Osteoblast (primary cell): ENCODE data around the gene MAP3K20. TPM values are rescaled to one million over a fixed set of nuclear protein-coding genes. Genes with fewer than 3 reads are reported as not detected.
A peak's percentile ranks its signal among the peaks of the same experiment; 100 is the strongest.

Experiments used
- DNase-seq: peaks from one replicate; pipeline ENCODE4 v3.0.0; 2011; ENCODE audit warnings: low spot score, mixed read lengths; ENCODE audit not compliant: insufficient read length; ENCODE audit errors: missing footprints
- H2AFZ ChIP-seq: 2 replicates; pipeline ENCODE4 v1.6.0; 2011; ENCODE audit warnings: mild to moderate bottlenecking, low read length
- H3K27ac ChIP-seq: 2 replicates; pipeline ENCODE4 v1.5.1; 2011; ENCODE audit warnings: mild to moderate bottlenecking, low read depth, low read length, moderate library complexity
- H3K27me3 ChIP-seq: 2 replicates; pipeline ENCODE4 v1.6.0; 2012; ENCODE audit warnings: mild to moderate bottlenecking, control low read depth, inconsistent platforms, low read length, moderate library complexity; ENCODE audit not compliant: insufficient read depth
- H3K36me3 ChIP-seq: 2 replicates; pipeline ENCODE4 v1.5.1; 2011; ENCODE audit warnings: mild to moderate bottlenecking, low read length, control low read depth, moderate library complexity; ENCODE audit not compliant: insufficient read depth
- H3K4me1 ChIP-seq: 2 replicates; pipeline ENCODE4 v1.5.1; 2011; ENCODE audit warnings: mild to moderate bottlenecking, low read length, control low read depth, moderate library complexity; ENCODE audit not compliant: insufficient read depth
- H3K4me2 ChIP-seq: 2 replicates; pipeline ENCODE4 v1.6.0; 2011; ENCODE audit warnings: mild to moderate bottlenecking, low read length; ENCODE audit not compliant: insufficient read depth
- H3K4me3 ChIP-seq: fragments of 200-600 bp; sonication (generic); 3 replicates; pipeline ENCODE4 v1.5.1; 2012; ENCODE audit warnings: mild to moderate bottlenecking, low read length, inconsistent platforms; ENCODE audit not compliant: insufficient read depth
- H3K79me2 ChIP-seq: 2 replicates; pipeline ENCODE4 v1.6.0; 2012; ENCODE audit warnings: mild to moderate bottlenecking, low read length, control low read depth, inconsistent platforms; ENCODE audit not compliant: insufficient read depth
- H3K9me3 ChIP-seq: 2 replicates; pipeline ENCODE4 v1.5.1; 2011; ENCODE audit warnings: low read depth, low read length, control low read depth
- H4K20me1 ChIP-seq: 2 replicates; pipeline ENCODE4 v1.6.0; 2012; ENCODE audit warnings: mild to moderate bottlenecking, low read length, control low read depth; ENCODE audit not compliant: insufficient read depth
- CTCF ChIP-seq: IDR thresholded peaks from 2 replicates; pipeline ENCODE4 v1.5.1; 2011; ENCODE audit warnings: mild to moderate bottlenecking, low read depth, low read length, moderate library complexity; ENCODE audit errors: extremely low read depth
- total RNA-seq: library from RNA; depleted of rRNA; stranded (reverse); fragments of >200 nt; gene quantifications from 2 replicates; pipeline ENCODE4 v1.2.3, GENCODE V29; 2012

The MAP3K20 gene
- total RNA-seq, 1 donor: 56.1 TPM

- H2AFZ ChIP-seq: no peak overlapping the region
- H3K27ac ChIP-seq: peak overlapping the region; percentile 56
Observed at GRCh38 chr2:173210270-173211196, 134.9 kb downstream of the MAP3K20 start.

DNA sequence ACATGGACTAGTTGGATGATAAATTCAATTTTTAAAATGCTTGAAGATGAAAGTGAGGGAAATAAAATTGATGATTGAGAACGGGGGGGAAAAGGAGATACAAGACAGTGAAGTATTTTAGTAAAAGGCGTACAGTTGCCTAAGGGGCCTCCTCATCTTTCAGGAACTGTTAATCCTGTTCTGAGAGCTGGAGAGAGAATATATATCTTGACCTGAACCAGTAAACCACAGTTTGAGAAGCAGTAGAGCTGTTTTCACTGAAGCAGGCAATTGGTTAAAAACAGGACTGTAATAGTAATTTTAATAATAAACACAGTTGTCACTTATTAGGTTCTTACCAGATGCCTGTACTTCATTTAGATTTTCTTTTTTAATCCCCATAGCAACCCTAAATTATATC is 137.5 kb downstream of the MAP3K20 start:
- H3K27me3 ChIP-seq: no peaks in the 10 kb centered on the region
- no peaks in the 10 kb centered on the region for H4K20me1 ChIP-seq
- H3K4me3 ChIP-seq: no peak overlapping the region
- no peak overlapping the region for H3K4me2 ChIP-seq
- H3K27ac ChIP-seq: no peak overlapping the region
- H3K4me1 ChIP-seq: peaks cover 14% of the 10 kb centered on the region
- no peaks in the 10 kb centered on the region for H3K9me3 ChIP-seq
- H3K36me3 ChIP-seq: peaks cover 17% of the 10 kb centered on the region
- no peaks in the 10 kb centered on the region for H3K79me2 ChIP-seq
- no peak for DNase-seq
- H2AFZ ChIP-seq: no peak overlapping the region
- no peak for TF ChIP-seq CTCF

More at GRCh38 chr2:173210270-173211196, 134.9 kb downstream of the MAP3K20 start:
- TF ChIP-seq CTCF: peak; percentile 93
- H3K9me3 ChIP-seq: no peaks in the 10 kb centered on the region
- no peaks in the 10 kb centered on the region for H3K79me2 ChIP-seq
- peak; percentile 89 for DNase-seq
- no peak overlapping the region for H3K4me3 ChIP-seq
- no peak overlapping the region for H3K4me2 ChIP-seq
- peaks cover 17% of the 10 kb centered on the region for H3K36me3 ChIP-seq
- H3K27me3 ChIP-seq: no peaks in the 10 kb centered on the region
- no peaks in the 10 kb centered on the region for H4K20me1 ChIP-seq
- peaks cover 2% of the 10 kb centered on the region for H3K4me1 ChIP-seq

DNA sequence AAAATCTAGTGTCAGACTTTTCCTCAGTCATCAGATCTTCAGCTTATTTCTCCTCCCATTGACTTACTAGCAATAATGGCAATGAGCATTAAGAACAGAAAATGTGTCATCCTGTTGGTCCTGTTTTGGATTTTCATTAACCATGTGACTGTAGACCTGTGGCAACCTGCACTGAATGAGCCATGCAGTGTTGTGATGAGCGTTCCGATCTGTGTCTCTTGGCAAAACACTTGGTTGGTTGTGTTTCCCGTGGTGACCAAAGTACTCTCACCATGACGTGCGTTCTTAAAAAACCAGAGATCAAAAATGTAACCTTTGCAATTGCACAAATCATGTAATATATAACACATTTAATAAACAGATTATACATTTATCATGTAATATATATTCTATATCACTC is 138.6 kb downstream of the MAP3K20 start:
- Histone ChIP-seq H3K27ac (no peak overlapping the region), H3K4me3 (no peak overlapping the region), H3K4me1 (peaks cover 16% of the 10 kb centered on the region), H4K20me1 (no peaks in the 10 kb centered on the region), H3K36me3 (peaks cover 17% of the 10 kb centered on the region), H3K4me2 (no peak overlapping the region), H2AFZ (no peak overlapping the region), H3K9me3 (no peaks in the 10 kb centered on the region), H3K79me2 (no peaks in the 10 kb centered on the region), H3K27me3 (no peaks in the 10 kb centered on the region)
- no peak for DNase-seq
- no peak for TF ChIP-seq CTCF

DNA sequence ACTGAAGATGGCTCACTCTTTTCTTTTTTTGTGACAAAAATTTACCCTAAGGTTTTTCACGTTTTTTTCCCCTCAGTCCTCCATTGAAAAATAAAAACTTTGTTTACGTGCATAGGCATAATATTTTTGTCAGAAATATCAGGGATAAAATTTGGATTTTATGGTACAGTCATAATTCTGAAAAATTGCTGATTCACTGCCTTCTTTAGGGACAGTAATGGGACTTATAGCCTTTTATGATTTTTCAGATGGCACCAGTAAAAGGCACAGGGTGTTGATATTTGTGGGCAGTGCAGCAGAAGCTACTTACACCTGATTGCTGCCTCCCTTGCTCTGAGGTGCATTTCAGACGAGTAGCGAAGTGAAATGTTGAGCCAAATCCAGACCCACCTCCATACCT is 139.7 kb downstream of the MAP3K20 start:
- H3K27ac ChIP-seq: no peak overlapping the region
- no peak for DNase-seq
- TF ChIP-seq CTCF: no peak
- no peaks in the 10 kb centered on the region for H3K79me2 ChIP-seq
- no peak overlapping the region for H2AFZ ChIP-seq
- H3K36me3 ChIP-seq: peaks cover 13% of the 10 kb centered on the region
- no peaks in the 10 kb centered on the region for H3K27me3 ChIP-seq
- no peaks in the 10 kb centered on the region for H4K20me1 ChIP-seq
- no peaks in the 10 kb centered on the region for H3K9me3 ChIP-seq
- no peak overlapping the region for H3K4me2 ChIP-seq
- no peak overlapping the region for H3K4me3 ChIP-seq
- H3K4me1 ChIP-seq: peaks cover 14% of the 10 kb centered on the region
